Measurements from ENCODE around the gene CLEC17A.

DNA sequence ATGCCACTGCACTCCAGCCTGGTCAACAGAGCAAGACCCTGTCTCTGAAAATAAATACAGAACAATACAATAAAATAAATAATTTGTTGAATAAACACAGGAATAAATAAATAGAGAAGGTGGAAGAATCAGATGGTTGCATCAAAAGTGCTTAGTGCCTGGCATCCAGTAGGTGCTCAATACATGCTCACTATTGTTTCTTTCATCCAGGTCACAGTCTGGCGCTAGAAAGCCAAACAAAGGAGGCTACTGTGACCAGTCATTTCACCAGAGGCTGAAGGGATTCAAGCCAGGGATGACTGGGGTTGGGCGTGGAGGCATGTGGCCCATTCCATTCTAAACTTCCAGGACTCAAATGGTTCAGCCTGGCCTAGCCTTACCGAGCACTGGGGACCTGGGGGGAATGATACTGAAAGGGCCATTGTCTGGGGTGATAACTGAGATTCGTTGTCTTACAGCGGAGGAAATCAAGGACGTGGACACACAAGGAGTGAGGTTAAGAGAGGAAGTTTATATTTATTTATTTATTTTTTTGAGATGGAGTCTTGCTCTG is 7.4 kb upstream of the CLEC17A start:
- TF ChIP-seq, protein P1, sequence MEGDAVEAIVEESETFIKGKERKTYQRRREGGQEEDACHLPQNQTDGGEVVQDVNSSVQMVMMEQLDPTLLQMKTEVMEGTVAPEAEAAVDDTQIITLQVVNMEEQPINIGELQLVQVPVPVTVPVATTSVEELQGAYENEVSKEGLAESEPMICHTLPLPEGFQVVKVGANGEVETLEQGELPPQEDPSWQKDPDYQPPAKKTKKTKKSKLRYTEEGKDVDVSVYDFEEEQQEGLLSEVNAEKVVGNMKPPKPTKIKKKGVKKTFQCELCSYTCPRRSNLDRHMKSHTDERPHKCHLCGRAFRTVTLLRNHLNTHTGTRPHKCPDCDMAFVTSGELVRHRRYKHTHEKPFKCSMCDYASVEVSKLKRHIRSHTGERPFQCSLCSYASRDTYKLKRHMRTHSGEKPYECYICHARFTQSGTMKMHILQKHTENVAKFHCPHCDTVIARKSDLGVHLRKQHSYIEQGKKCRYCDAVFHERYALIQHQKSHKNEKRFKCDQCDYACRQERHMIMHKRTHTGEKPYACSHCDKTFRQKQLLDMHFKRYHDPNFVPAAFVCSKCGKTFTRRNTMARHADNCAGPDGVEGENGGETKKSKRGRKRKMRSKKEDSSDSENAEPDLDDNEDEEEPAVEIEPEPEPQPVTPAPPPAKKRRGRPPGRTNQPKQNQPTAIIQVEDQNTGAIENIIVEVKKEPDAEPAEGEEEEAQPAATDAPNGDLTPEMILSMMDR (IDR thresholded peaks at IDR 0.05): no peak
- no peak for TF ChIP-seq POLR2AphosphoS5 (IDR thresholded peaks at IDR 0.05)
